Loucy (cell line): Measurements from ENCODE around the gene MAD1L1.

ENCODE experiments used
- H2AFZ ChIP-seq: fragments of 200-600 bp; sonication (generic); 2 replicates; pipeline ENCODE4 v1.6.0; 2016; ENCODE audit warnings: antibody characterized with exemption, mild to moderate bottlenecking, low read length, moderate library complexity
- H3F3A ChIP-seq: fragments of 200-600 bp; 2 replicates; pipeline ENCODE4 v1.6.0; 2016; ENCODE audit warnings: antibody characterized with exemption, low read depth, mild to moderate bottlenecking
- H3K27me3 ChIP-seq: fragments of 200-600 bp; sonication (generic); 2 replicates; pipeline ENCODE4 v1.6.1; 2014; ENCODE audit warnings: low read length, mild to moderate bottlenecking; ENCODE audit not compliant: insufficient read depth, poor library complexity, severe bottlenecking
- H3K36me3 ChIP-seq: fragments of 200-600 bp; sonication (generic); 2 replicates; pipeline ENCODE4 v1.6.1; 2016; ENCODE audit warnings: low read length; ENCODE audit not compliant: insufficient read depth
- H3K4me1 ChIP-seq: fragments of 200-600 bp; sonication (generic); 2 replicates; pipeline ENCODE4 v1.5.1; 2014; ENCODE audit warnings: low read length, mild to moderate bottlenecking; ENCODE audit not compliant: insufficient read depth, poor library complexity, severe bottlenecking
- H3K4me2 ChIP-seq: fragments of 200-600 bp; sonication (generic); 2 replicates; pipeline ENCODE4 v1.6.0; 2014; ENCODE audit warnings: antibody characterized with exemption, low read length, low read depth, mild to moderate bottlenecking; ENCODE audit not compliant: poor library complexity, severe bottlenecking
- H3K4me3 ChIP-seq: fragments of 200-600 bp; sonication (generic); 2 replicates; pipeline ENCODE4 v1.5.1; 2014; ENCODE audit warnings: low read length, mild to moderate bottlenecking, mixed read lengths; ENCODE audit not compliant: poor library complexity, severe bottlenecking
- H3K79me2 ChIP-seq: fragments of 200-600 bp; sonication (generic); 2 replicates; pipeline ENCODE4 v1.6.1; 2014; ENCODE audit warnings: low read length; ENCODE audit not compliant: insufficient read depth
- H3K9ac ChIP-seq: fragments of 200-600 bp; sonication (generic); 2 replicates; pipeline ENCODE4 v1.6.0; 2014; ENCODE audit warnings: mild to moderate bottlenecking, low read depth, low read length, moderate library complexity; ENCODE audit not compliant: poor library complexity, severe bottlenecking
- H3K9me2 ChIP-seq: fragments of 200-600 bp; sonication (generic); replicated peaks from 2 replicates; pipeline ENCODE4 v1.6.1; 2016; ENCODE audit warnings: low read depth, low read length, mixed read lengths
- H3K9me3 ChIP-seq: fragments of 200-600 bp; sonication (generic); 2 replicates; pipeline ENCODE4 v1.6.1; 2014; ENCODE audit warnings: mild to moderate bottlenecking, antibody characterized with exemption, low read length, low read depth; ENCODE audit not compliant: insufficient read depth
- H4K20me1 ChIP-seq: fragments of 200-600 bp; sonication (generic); 2 replicates; pipeline ENCODE4 v1.6.0; 2014; ENCODE audit warnings: antibody characterized with exemption, low read length, mild to moderate bottlenecking; ENCODE audit not compliant: insufficient read depth, poor library complexity, severe bottlenecking
- EZH2phosphoT487 ChIP-seq: fragments of 200-600 bp; IDR thresholded peaks from 2 replicates; pipeline ENCODE4 v1.6.1; 2018; ENCODE audit warnings: antibody characterized with exemption, mild to moderate bottlenecking, moderate library complexity, borderline replicate concordance
- TF ChIP-seq, protein P1 (sequence below): fragments of 200-600 bp; sonication (generic); conservative IDR thresholded peaks from 2 replicates; pipeline ENCODE4 v1.5.1; 2014; ENCODE audit warnings: mild to moderate bottlenecking, antibody characterized with exemption, low read length

Gene MAD1L1

DNA sequence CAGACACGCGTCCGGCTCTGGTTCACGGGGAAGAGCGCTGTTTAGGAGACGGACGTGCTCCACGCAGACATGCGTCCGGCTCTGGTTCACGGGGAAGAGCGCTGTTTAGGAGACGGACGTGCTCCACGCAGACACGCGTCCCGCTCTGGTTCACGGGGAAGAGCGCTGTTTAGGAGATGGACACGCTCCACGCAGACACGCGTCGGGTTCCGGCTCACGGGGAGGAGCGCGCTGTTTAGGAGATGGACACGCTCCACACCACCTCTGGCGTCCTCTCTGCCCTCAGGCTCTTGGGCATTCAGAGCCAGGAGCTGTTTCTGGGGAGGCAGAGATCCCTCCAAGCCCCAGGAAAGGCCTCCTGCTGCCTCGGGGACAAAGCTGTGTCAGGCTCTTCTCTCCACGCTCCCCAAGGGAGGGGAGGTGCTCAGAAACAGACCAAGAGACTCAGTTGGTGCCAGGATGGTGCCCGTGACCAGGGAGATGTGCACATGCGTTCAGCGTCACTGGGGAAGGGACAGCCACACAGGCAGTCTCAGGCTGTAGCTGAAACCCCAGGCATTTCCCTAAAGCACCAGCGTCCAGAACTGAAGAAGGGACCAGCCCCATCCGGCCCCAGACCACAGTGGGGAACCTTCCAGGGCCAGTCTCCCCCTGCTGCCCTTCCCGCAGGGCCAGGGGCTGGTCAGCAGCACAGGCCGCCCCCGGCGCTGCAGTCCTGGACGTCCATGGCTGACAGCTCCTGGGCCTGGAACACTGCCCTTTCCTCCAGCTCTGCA is 387.0 kb downstream of the MAD1L1 start:
- no peaks in the 10 kb centered on the region for H3K27me3 ChIP-seq
- no peaks in the 10 kb centered on the region for H3K79me2 ChIP-seq
- H3K9ac ChIP-seq, result no peak overlapping the region
- no peak overlapping the region for H3K4me3 ChIP-seq
- TF ChIP-seq, protein P1, sequence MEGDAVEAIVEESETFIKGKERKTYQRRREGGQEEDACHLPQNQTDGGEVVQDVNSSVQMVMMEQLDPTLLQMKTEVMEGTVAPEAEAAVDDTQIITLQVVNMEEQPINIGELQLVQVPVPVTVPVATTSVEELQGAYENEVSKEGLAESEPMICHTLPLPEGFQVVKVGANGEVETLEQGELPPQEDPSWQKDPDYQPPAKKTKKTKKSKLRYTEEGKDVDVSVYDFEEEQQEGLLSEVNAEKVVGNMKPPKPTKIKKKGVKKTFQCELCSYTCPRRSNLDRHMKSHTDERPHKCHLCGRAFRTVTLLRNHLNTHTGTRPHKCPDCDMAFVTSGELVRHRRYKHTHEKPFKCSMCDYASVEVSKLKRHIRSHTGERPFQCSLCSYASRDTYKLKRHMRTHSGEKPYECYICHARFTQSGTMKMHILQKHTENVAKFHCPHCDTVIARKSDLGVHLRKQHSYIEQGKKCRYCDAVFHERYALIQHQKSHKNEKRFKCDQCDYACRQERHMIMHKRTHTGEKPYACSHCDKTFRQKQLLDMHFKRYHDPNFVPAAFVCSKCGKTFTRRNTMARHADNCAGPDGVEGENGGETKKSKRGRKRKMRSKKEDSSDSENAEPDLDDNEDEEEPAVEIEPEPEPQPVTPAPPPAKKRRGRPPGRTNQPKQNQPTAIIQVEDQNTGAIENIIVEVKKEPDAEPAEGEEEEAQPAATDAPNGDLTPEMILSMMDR, result no peak
- TF ChIP-seq EZH2phosphoT487, result no peak
- H3F3A ChIP-seq, result no peaks in the 10 kb centered on the region
- no peaks in the 10 kb centered on the region for H4K20me1 ChIP-seq
- H2AFZ ChIP-seq, result no peak overlapping the region
- peaks cover 40% of the 10 kb centered on the region; the same call in 1 of the 2 replicates for H3K36me3 ChIP-seq
- H3K4me1 ChIP-seq, result no peaks in the 10 kb centered on the region
- H3K9me2 ChIP-seq, result no peaks in the 10 kb centered on the region
- H3K4me2 ChIP-seq, result no peak overlapping the region
- no peaks in the 10 kb centered on the region for H3K9me3 ChIP-seq

DNA sequence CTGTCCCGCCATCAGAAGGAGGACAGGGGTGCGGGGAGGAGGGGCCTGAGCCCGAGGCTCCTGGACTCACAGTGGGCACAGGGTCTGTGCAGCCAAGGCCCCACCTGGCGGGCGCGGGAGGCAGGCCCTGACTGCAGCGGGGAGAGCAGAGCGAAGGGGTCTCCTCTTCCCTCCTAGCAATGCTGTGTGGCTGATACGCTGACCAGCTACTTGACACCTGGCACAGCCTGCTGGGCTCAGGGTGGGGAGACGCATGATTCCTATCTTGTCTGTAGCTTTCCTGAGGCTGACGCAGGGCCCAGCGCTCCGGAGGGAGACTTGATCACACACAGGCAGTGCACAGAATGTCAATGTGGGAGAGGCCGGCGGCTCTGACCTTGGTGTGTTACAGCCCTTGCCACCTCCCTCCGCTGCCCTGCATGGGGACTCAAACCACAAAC is 387.8 kb downstream of the MAD1L1 start:
- Histone ChIP-seq H2AFZ (no peak overlapping the region), H3K4me1 (no peaks in the 10 kb centered on the region), H4K20me1 (no peaks in the 10 kb centered on the region), H3K9ac (no peak overlapping the region), H3K27me3 (no peaks in the 10 kb centered on the region), H3K36me3 (peaks cover 40% of the 10 kb centered on the region; the same call in 1 of the 2 replicates), H3K4me2 (no peak overlapping the region), H3K9me3 (no peaks in the 10 kb centered on the region), H3F3A (no peaks in the 10 kb centered on the region), H3K4me3 (no peak overlapping the region), H3K79me2 (no peaks in the 10 kb centered on the region), H3K9me2 (no peaks in the 10 kb centered on the region)
- TF ChIP-seq, protein P1, result no peak
- TF ChIP-seq EZH2phosphoT487, result no peak

DNA sequence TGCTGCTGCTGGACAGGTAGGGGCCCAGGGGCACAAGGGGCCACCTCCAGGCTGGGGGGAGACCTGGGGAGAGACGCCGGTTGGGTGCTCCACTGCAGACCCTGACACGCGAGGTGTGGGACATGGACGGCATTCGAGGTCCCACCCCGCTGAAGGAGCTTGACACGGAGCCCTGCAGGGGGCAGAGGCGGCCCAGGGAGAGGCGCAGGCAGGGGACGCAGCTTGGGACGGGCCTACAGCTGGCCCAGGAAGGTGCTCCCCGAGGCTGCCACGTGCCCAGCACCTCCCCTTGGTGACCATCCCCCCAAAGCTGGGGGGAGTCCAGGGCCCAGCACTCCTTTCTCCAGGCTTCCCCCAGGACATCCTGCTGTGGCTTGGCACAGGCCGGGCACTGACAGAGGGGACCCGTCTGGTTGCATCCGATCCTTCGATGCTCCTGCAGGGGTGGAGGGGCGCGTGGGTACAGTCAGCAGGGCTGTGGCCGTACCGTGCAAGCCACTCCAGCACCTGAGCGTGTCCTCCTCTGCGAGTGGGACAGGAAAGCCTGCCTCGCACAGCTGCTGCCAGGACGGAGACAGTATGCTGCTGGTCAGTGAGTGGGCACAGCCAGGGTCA is 388.3 kb downstream of the MAD1L1 start:
- Histone ChIP-seq H3K9me2 (no peaks in the 10 kb centered on the region), H2AFZ (no peak overlapping the region), H3K4me3 (no peak overlapping the region), H3K27me3 (no peaks in the 10 kb centered on the region), H3K4me1 (no peaks in the 10 kb centered on the region), H3K9me3 (no peaks in the 10 kb centered on the region), H3F3A (no peaks in the 10 kb centered on the region), H3K9ac (no peak overlapping the region), H4K20me1 (no peaks in the 10 kb centered on the region), H3K79me2 (no peaks in the 10 kb centered on the region), H3K36me3 (peaks cover 40% of the 10 kb centered on the region; the same call in 1 of the 2 replicates), H3K4me2 (no peak overlapping the region)
- TF ChIP-seq, protein P1, result no peak
- TF ChIP-seq EZH2phosphoT487, result no peak
